Type B pancreatic cell (in vitro differentiated cells): ENCODE measurements around the gene HNRNPA0. TPM values are rescaled to one million over a fixed set of nuclear protein-coding genes. Genes with fewer than 3 reads are reported as not detected.

Experiments
- DNase-seq: peaks from one replicate; pipeline ENCODE4 v3.0.0; 2021; ENCODE audit warnings: mixed read lengths; ENCODE audit not compliant: unreplicated experiment; ENCODE audit errors: extremely low spot score
- H3K27ac Mint-ChIP-seq: 2 replicates; pipeline ENCODE4 v1.8.0; 2021; ENCODE audit warnings: mild to moderate bottlenecking, mixed read lengths
- H3K27me3 Mint-ChIP-seq: 2 replicates; pipeline ENCODE4 v1.8.0; 2021; ENCODE audit warnings: mixed read lengths
- H3K36me3 Mint-ChIP-seq: 2 replicates; pipeline ENCODE4 v1.8.0; 2021; ENCODE audit warnings: mixed read lengths
- H3K4me1 Mint-ChIP-seq: one replicate; pipeline ENCODE4 v1.8.0; 2021; ENCODE audit warnings: mixed read lengths; ENCODE audit not compliant: unreplicated experiment
- H3K4me3 Mint-ChIP-seq: 2 replicates; pipeline ENCODE4 v1.8.0; 2021; ENCODE audit warnings: mild to moderate bottlenecking, mixed read lengths
- H3K9me3 Mint-ChIP-seq: 2 replicates; pipeline ENCODE4 v1.8.0; 2021; ENCODE audit warnings: mixed read lengths
- CTCF ChIP-seq: fragments of 200-600 bp; sonication (generic); conservative IDR thresholded peaks from 2 replicates; pipeline ENCODE4 v1.5.0; 2021; ENCODE audit warnings: antibody characterized with exemption, mild to moderate bottlenecking
- total RNA-seq: library from RNA; stranded (reverse); gene quantifications from 2 replicates; pipeline ENCODE4 v1.2.1, GENCODE V29; 2021; ENCODE audit warnings: low replicate concordance

Gene HNRNPA0
- total RNA-seq, 1 donor from 2014 or later = 67.0 TPM

GRCh38 chr5:137751869-137752491, 2.2 kb downstream of the HNRNPA0 start:
- peak; percentile 87 for TF ChIP-seq CTCF
- Mint-ChIP-seq H3K9me3 (no peaks in the 10 kb centered on the region), H3K4me3 (peak overlapping the region; percentile 100), H3K27me3 (peaks cover 2% of the 10 kb centered on the region), H3K4me1 (peaks cover 14% of the 10 kb centered on the region), H3K36me3 (peaks cover 18% of the 10 kb centered on the region), H3K27ac (peak overlapping the region; percentile 100)
- no peak for DNase-seq

GRCh38 chr5:137750436-137750835, 3.7 kb downstream of the HNRNPA0 start:
- Mint-ChIP-seq H3K4me1 (peaks cover 14% of the 10 kb centered on the region), H3K27me3 (no peaks in the 10 kb centered on the region), H3K9me3 (no peaks in the 10 kb centered on the region), H3K4me3 (peak overlapping the region; percentile 100), H3K36me3 (peaks cover 18% of the 10 kb centered on the region), H3K27ac (no peak overlapping the region)
- no peak for DNase-seq
- no peak for TF ChIP-seq CTCF

- DNase-seq = no peak
- H3K27ac Mint-ChIP-seq = no peak overlapping the region
- no peaks in the 10 kb centered on the region for H3K27me3 Mint-ChIP-seq
- peaks cover 10% of the 10 kb centered on the region for H3K4me1 Mint-ChIP-seq
- TF ChIP-seq CTCF = no peak
- no peaks in the 10 kb centered on the region for H3K9me3 Mint-ChIP-seq
- no peak overlapping the region for H3K4me3 Mint-ChIP-seq
- peaks cover 17% of the 10 kb centered on the region for H3K36me3 Mint-ChIP-seq
Measured at GRCh38 chr5:137747848-137748247, 6.3 kb downstream of the HNRNPA0 start.

GRCh38 chr5:137743031-137743640, 11.0 kb downstream of the HNRNPA0 start:
- peak; percentile 85 for TF ChIP-seq CTCF
- no peaks in the 10 kb centered on the region for H3K27me3 Mint-ChIP-seq
- H3K9me3 Mint-ChIP-seq = no peaks in the 10 kb centered on the region
- no peak overlapping the region for H3K27ac Mint-ChIP-seq
- no peaks in the 10 kb centered on the region for H3K4me1 Mint-ChIP-seq
- H3K36me3 Mint-ChIP-seq = no peaks in the 10 kb centered on the region
- no peak overlapping the region for H3K4me3 Mint-ChIP-seq
- DNase-seq = no peak

GRCh38 chr5:137741718-137742117, 12.4 kb downstream of the HNRNPA0 start:
- no peaks in the 10 kb centered on the region for H3K4me1 Mint-ChIP-seq
- H3K27me3 Mint-ChIP-seq = no peaks in the 10 kb centered on the region
- TF ChIP-seq CTCF = no peak
- no peaks in the 10 kb centered on the region for H3K36me3 Mint-ChIP-seq
- no peak overlapping the region for H3K4me3 Mint-ChIP-seq
- H3K27ac Mint-ChIP-seq = no peak overlapping the region
- no peaks in the 10 kb centered on the region for H3K9me3 Mint-ChIP-seq
- DNase-seq = no peak
